WERI-Rb-1 (cell line): ENCODE data around the gene RSPRY1.

Experiments used
- DNase-seq: peaks from one replicate; pipeline ENCODE4 v3.0.0-alpha.2; 2020
- H3K27ac ChIP-seq: fragments of 250-450 bp; sonication (Bioruptor Pico); 2 replicates; pipeline ENCODE4 v1.5.1; 2020; ENCODE audit warnings: mild to moderate bottlenecking, moderate library complexity
- H3K27me3 ChIP-seq: fragments of 250-450 bp; sonication (Bioruptor Pico); 2 replicates; pipeline ENCODE4 v1.5.1; 2021; ENCODE audit warnings: mild to moderate bottlenecking, low read depth, moderate library complexity; ENCODE audit not compliant: insufficient read depth, severe bottlenecking
- H3K36me3 ChIP-seq: fragments of 250-450 bp; sonication (Bioruptor Pico); 2 replicates; pipeline ENCODE4 v1.5.1; 2020; ENCODE audit warnings: mild to moderate bottlenecking, moderate library complexity
- H3K4me3 ChIP-seq: 2 replicates; pipeline ENCODE4 v1.5.1; 2011; ENCODE audit warnings: low read depth, mild to moderate bottlenecking, control low read depth, low read length
- H3K9me3 ChIP-seq: fragments of 250-450 bp; sonication (Bioruptor Pico); 2 replicates; pipeline ENCODE4 v1.5.1; 2021; ENCODE audit warnings: mild to moderate bottlenecking, moderate library complexity; ENCODE audit not compliant: severe bottlenecking
- CTCF ChIP-seq: IDR thresholded peaks from 2 replicates; pipeline ENCODE4 v1.5.1; 2011; ENCODE audit warnings: low read depth, mild to moderate bottlenecking, control low read depth, inconsistent platforms, low read length

The RSPRY1 gene

GRCh38 chr16:57151369-57151768 lies 34.8 kb upstream of the RSPRY1 start:
- Histone ChIP-seq H3K9me3 (no peaks in the 10 kb centered on the region), H3K36me3 (peaks cover 18% of the 10 kb centered on the region), H3K4me3 (no peak overlapping the region), H3K27me3 (no peaks in the 10 kb centered on the region), H3K27ac (no peak overlapping the region)
- TF ChIP-seq CTCF = no peak
- no peak for DNase-seq

GRCh38 chr16:57152096-57153093 lies 33.7 kb upstream of the RSPRY1 start:
- no peak for TF ChIP-seq CTCF
- H3K9me3 ChIP-seq = no peaks in the 10 kb centered on the region
- DNase-seq = no peak
- no peak overlapping the region for H3K4me3 ChIP-seq
- H3K36me3 ChIP-seq = peaks cover 24% of the 10 kb centered on the region
- no peak overlapping the region for H3K27ac ChIP-seq
- no peaks in the 10 kb centered on the region for H3K27me3 ChIP-seq

- no peak for TF ChIP-seq CTCF
- Histone ChIP-seq H3K27ac (no peak overlapping the region), H3K9me3 (no peaks in the 10 kb centered on the region), H3K36me3 (peaks cover 24% of the 10 kb centered on the region), H3K4me3 (no peak overlapping the region), H3K27me3 (no peaks in the 10 kb centered on the region)
- DNase-seq = no peak
These were observed 32.3 kb upstream of the RSPRY1 start for GRCh38 chr16:57153841-57154240.

GRCh38 chr16:57155702-57156350 lies 30.3 kb upstream of the RSPRY1 start:
- H3K27ac ChIP-seq = no peak overlapping the region
- no peak for TF ChIP-seq CTCF
- no peak for DNase-seq
- peaks cover 30% of the 10 kb centered on the region for H3K36me3 ChIP-seq
- H3K4me3 ChIP-seq = no peak overlapping the region
- H3K27me3 ChIP-seq = no peaks in the 10 kb centered on the region
- H3K9me3 ChIP-seq = no peaks in the 10 kb centered on the region

GRCh38 chr16:57156351-57156703 lies 29.8 kb upstream of the RSPRY1 start:
- H3K36me3 ChIP-seq = peaks cover 34% of the 10 kb centered on the region

More at GRCh38 chr16:57156351-57156703, 29.8 kb upstream of the RSPRY1 start:
- Histone ChIP-seq H3K27ac (no peak overlapping the region), H3K9me3 (no peaks in the 10 kb centered on the region), H3K4me3 (no peak overlapping the region), H3K27me3 (no peaks in the 10 kb centered on the region)
- TF ChIP-seq CTCF = no peak
- no peak for DNase-seq
